GM12878 (cell line): ENCODE measurements around the gene ADIPOQ. TPM values are rescaled to one million over a fixed set of nuclear protein-coding genes. Genes with fewer than 3 reads are reported as not detected.

ENCODE experiments used
- BCLAF1 ChIP-seq: fragments of 450-650 bp; IDR thresholded peaks from 2 replicates; pipeline ENCODE4 v1.6.1; 2017; ENCODE audit warnings: antibody characterized with exemption, mild to moderate bottlenecking, moderate library complexity
- CBX3 ChIP-seq: fragments of 200-600 bp; sonication (generic); IDR thresholded peaks from 2 replicates; pipeline ENCODE4 v1.6.1; 2016; ENCODE audit warnings: low read depth, borderline replicate concordance
- E2F4 ChIP-seq: IDR thresholded peaks from 2 replicates; pipeline ENCODE4 v1.6.1; 2012; ENCODE audit warnings: low read depth, low read length, improper control_type of control experiment
- EED ChIP-seq: sonication (generic); IDR thresholded peaks from 2 replicates; pipeline ENCODE4 v1.6.1; 2016; ENCODE audit warnings: antibody characterized with exemption, low read depth
- ELK1 ChIP-seq: IDR thresholded peaks from 2 replicates; pipeline ENCODE4 v1.6.1; 2012; ENCODE audit warnings: low read depth, low read length, improper control_type of control experiment
- HSF1 ChIP-seq: fragments of 150-350 bp; IDR thresholded peaks from 2 replicates; pipeline ENCODE4 v1.6.1; 2014; ENCODE audit warnings: mild to moderate bottlenecking, low read depth, low read length
- JUNB ChIP-seq: IDR thresholded peaks from 2 replicates; pipeline ENCODE4 v1.6.1; 2016; ENCODE audit warnings: antibody characterized with exemption, mild to moderate bottlenecking
- MEF2A ChIP-seq: IDR thresholded peaks from 2 replicates; pipeline ENCODE4 v1.6.1; 2011; ENCODE audit warnings: low read depth, mild to moderate bottlenecking, low read length, moderate library complexity; ENCODE audit not compliant: insufficient read depth
- NR2C2 ChIP-seq: IDR thresholded peaks from 2 replicates; pipeline ENCODE4 v1.6.1; 2011; ENCODE audit warnings: borderline replicate concordance, low read depth; ENCODE audit not compliant: control insufficient read depth, insufficient read length
- PAX5 ChIP-seq: IDR thresholded peaks from 2 replicates; pipeline ENCODE4 v1.6.1; 2011; ENCODE audit warnings: low read depth, low read length, borderline replicate concordance
- POLR2AphosphoS5 ChIP-seq: IDR thresholded peaks from 2 replicates; pipeline ENCODE4 v1.6.1; 2011; ENCODE audit warnings: mild to moderate bottlenecking, low read length, inconsistent platforms
- RUNX3 ChIP-seq: IDR thresholded peaks from 2 replicates; pipeline ENCODE4 v1.6.1; 2012; ENCODE audit warnings: low read length, inconsistent platforms
- SREBF1 ChIP-seq: IDR thresholded peaks from 2 replicates; pipeline ENCODE4 v1.6.1; 2012; ENCODE audit warnings: mild to moderate bottlenecking, low read length
- TARDBP ChIP-seq: IDR thresholded peaks from 2 replicates; pipeline ENCODE4 v1.6.1; 2016; ENCODE audit warnings: borderline replicate concordance
- TCF3 ChIP-seq: IDR thresholded peaks from 2 replicates; pipeline ENCODE4 v1.6.1; 2012; ENCODE audit warnings: low read depth, mild to moderate bottlenecking, low read length, borderline replicate concordance; ENCODE audit not compliant: insufficient read depth
- ZBTB40 ChIP-seq: fragments of 450-650 bp; IDR thresholded peaks from 2 replicates; pipeline ENCODE4 v1.6.1; 2016; ENCODE audit warnings: mild to moderate bottlenecking, moderate library complexity, borderline replicate concordance
- ZNF217 ChIP-seq: fragments of 450-650 bp; IDR thresholded peaks from 2 replicates; pipeline ENCODE4 v1.6.1; 2017; ENCODE audit warnings: antibody characterized with exemption, mild to moderate bottlenecking
- ZNF622 ChIP-seq: fragments of 450-650 bp; IDR thresholded peaks from 2 replicates; pipeline ENCODE4 v1.6.1; 2017; ENCODE audit warnings: mild to moderate bottlenecking, inconsistent platforms
- ZZZ3 ChIP-seq: IDR thresholded peaks from 2 replicates; pipeline ENCODE4 v1.6.1; 2011; ENCODE audit warnings: low read depth; ENCODE audit not compliant: control insufficient read depth, insufficient read length
- polyA plus RNA-seq, 11 experiments: library from polyadenylated mRNA; depleted of rRNA in 4 of 11; unstranded in 6 of 11; stranded (reverse) in 5 of 11; fragments of >200 nt; fragmentation: Nextera tagmentation in 4 of 11; fragmentation: Illumina TruSeq in 1 of 11; extraction: Ambion mirVana in 4 of 11; extraction: Trizol in 1 of 11; gene quantifications; 1 replicate in 1 of 11; 2 replicates in 10 of 11; pipeline versions ENCODE4 v1.2.1 to v1.2.3, GENCODE V29; 2011 to 2016; ENCODE audit warnings: inconsistent platforms in 2 of 11, missing spikeins in 2 of 11, low read depth in 1 of 11
- total RNA-seq, 4 experiments: library from RNA; depleted of rRNA in 3 of 4; stranded (reverse); fragments of >200 nt in 3 of 4; fragmentation: Illumina TruSeq in 1 of 4; extraction: Trizol in 1 of 4; gene quantifications; 2 replicates each; pipeline versions ENCODE4 v1.2.1 to v1.2.3, GENCODE V29; 2013 to 2021

The ADIPOQ gene
- total and polyA plus RNA-seq, 10 of the 15 experiments (the other 5 are each of a cell fraction or from before 2014, with no cell fraction given) = not detected

- peak; percentile 93 for TF ChIP-seq ZBTB40
- 0 out of 2 replicates have a peak, but pooled peaks have one; percentile 30 for TF ChIP-seq PAX5
- TF ChIP-seq RUNX3 = peak; percentile 57
- peak; percentile 97 for TF ChIP-seq ELK1
- no peak for TF ChIP-seq SREBF1
- no peak for TF ChIP-seq HSF1
- no peak for TF ChIP-seq ZNF622
- TF ChIP-seq ZNF217 = no peak
- TF ChIP-seq JUNB = no peak
- peak; percentile 87 for TF ChIP-seq POLR2AphosphoS5
- no peak for TF ChIP-seq NR2C2
- TF ChIP-seq EED = peak; percentile 57; the same call in 1 of the 2 replicates
- peak; percentile 63; the same call in 1 of the 2 replicates for TF ChIP-seq TCF3
- TF ChIP-seq BCLAF1 = no peak
- TF ChIP-seq ZZZ3 = no peak
- no peak for TF ChIP-seq CBX3
- TF ChIP-seq TARDBP = no peak
- TF ChIP-seq E2F4 = peak; percentile 94
- no peak for TF ChIP-seq MEF2A
These were observed 36.1 kb upstream of the ADIPOQ start, which contains the start of gene RFC4 (continued) for GRCh38 chr3:186806089-186807055.
